Osteoblast (primary cell): ENCODE results near the gene PARVG. TPM values are rescaled to one million over a fixed set of nuclear protein-coding genes. Genes with fewer than 3 reads are reported as not detected.

Experiments
- DNase-seq: peaks from one replicate; pipeline ENCODE4 v3.0.0; 2011; ENCODE audit warnings: low spot score, mixed read lengths; ENCODE audit not compliant: insufficient read length; ENCODE audit errors: missing footprints
- H2AFZ ChIP-seq: 2 replicates; pipeline ENCODE4 v1.6.0; 2011; ENCODE audit warnings: mild to moderate bottlenecking, low read length
- H3K27ac ChIP-seq: 2 replicates; pipeline ENCODE4 v1.5.1; 2011; ENCODE audit warnings: mild to moderate bottlenecking, low read depth, low read length, moderate library complexity
- H3K27me3 ChIP-seq: 2 replicates; pipeline ENCODE4 v1.6.0; 2012; ENCODE audit warnings: mild to moderate bottlenecking, control low read depth, inconsistent platforms, low read length, moderate library complexity; ENCODE audit not compliant: insufficient read depth
- H3K36me3 ChIP-seq: 2 replicates; pipeline ENCODE4 v1.5.1; 2011; ENCODE audit warnings: mild to moderate bottlenecking, low read length, control low read depth, moderate library complexity; ENCODE audit not compliant: insufficient read depth
- H3K4me1 ChIP-seq: 2 replicates; pipeline ENCODE4 v1.5.1; 2011; ENCODE audit warnings: mild to moderate bottlenecking, low read length, control low read depth, moderate library complexity; ENCODE audit not compliant: insufficient read depth
- H3K4me2 ChIP-seq: 2 replicates; pipeline ENCODE4 v1.6.0; 2011; ENCODE audit warnings: mild to moderate bottlenecking, low read length; ENCODE audit not compliant: insufficient read depth
- H3K4me3 ChIP-seq: fragments of 200-600 bp; sonication (generic); 3 replicates; pipeline ENCODE4 v1.5.1; 2012; ENCODE audit warnings: mild to moderate bottlenecking, low read length, inconsistent platforms; ENCODE audit not compliant: insufficient read depth
- H3K79me2 ChIP-seq: 2 replicates; pipeline ENCODE4 v1.6.0; 2012; ENCODE audit warnings: mild to moderate bottlenecking, low read length, control low read depth, inconsistent platforms; ENCODE audit not compliant: insufficient read depth
- H3K9me3 ChIP-seq: 2 replicates; pipeline ENCODE4 v1.5.1; 2011; ENCODE audit warnings: low read depth, low read length, control low read depth
- H4K20me1 ChIP-seq: 2 replicates; pipeline ENCODE4 v1.6.0; 2012; ENCODE audit warnings: mild to moderate bottlenecking, low read length, control low read depth; ENCODE audit not compliant: insufficient read depth
- total RNA-seq: library from RNA; depleted of rRNA; stranded (reverse); fragments of >200 nt; gene quantifications from 2 replicates; pipeline ENCODE4 v1.2.3, GENCODE V29; 2012
- TF ChIP-seq, protein P1 (sequence below): IDR thresholded peaks from 2 replicates; pipeline ENCODE4 v1.5.1; 2011; ENCODE audit warnings: mild to moderate bottlenecking, low read depth, low read length, moderate library complexity; ENCODE audit errors: extremely low read depth

PARVG gene
- total RNA-seq, 1 donor: 1.1 TPM

DNA sequence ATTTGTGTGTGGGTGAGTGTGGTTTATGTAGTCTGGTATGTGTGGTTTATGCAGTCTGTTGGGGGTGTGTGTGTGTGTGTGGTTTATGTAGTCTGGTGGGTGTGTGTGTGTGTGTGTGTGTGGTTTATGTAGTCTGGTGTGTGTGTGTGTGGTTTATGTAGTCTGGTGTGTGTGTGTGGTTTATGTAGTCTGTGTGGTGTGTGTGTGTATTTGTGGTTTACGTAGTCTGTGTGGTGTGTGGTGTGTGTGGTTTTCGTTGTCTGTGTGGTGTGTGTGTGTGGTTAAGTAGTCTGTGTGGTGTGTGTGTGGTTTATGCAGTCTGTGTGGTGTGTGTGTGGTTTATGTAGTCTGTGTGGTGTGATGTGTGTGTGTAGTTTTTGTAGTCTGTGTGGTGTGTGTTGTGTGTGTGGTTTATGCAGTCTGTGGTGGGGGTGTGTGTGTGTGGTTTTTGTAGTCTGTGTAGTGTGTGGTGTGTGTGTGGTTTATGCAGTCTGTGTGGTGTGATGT is 26.2 kb upstream of the PARVG start:
- Histone ChIP-seq H3K4me1 (peaks cover 9% of the 10 kb centered on the region), H3K79me2 (no peaks in the 10 kb centered on the region)
- DNase-seq: no peak

DNA sequence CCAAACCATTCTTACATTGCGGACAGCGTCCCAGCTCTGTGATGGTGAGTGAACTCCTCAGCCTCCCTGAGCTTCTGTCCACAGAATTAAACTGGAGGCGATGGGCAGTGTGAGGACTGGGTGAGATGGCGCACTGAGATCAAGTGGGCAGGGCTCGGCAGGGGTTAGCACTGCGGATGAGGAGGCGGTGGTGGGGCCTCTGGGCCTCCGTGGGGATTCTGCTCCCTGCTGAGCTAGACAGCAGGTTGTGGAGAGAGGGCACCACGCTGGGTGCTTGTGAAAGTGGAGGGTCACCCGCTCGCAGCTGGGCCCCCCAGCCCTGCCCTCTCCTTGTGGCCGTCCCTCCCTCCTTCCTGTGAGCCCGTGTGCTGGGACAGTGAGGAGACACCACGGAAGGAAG is 25.6 kb upstream of the PARVG start:
- no peak for DNase-seq
- Histone ChIP-seq H3K27ac (no peak overlapping the region), H3K4me3 (no peak overlapping the region), H4K20me1 (no peaks in the 10 kb centered on the region), H3K4me1 (peaks cover 14% of the 10 kb centered on the region), H3K79me2 (no peaks in the 10 kb centered on the region), H2AFZ (no peak overlapping the region), H3K4me2 (no peak overlapping the region), H3K36me3 (no peaks in the 10 kb centered on the region), H3K27me3 (no peaks in the 10 kb centered on the region), H3K9me3 (no peaks in the 10 kb centered on the region)
- TF ChIP-seq, protein P1, sequence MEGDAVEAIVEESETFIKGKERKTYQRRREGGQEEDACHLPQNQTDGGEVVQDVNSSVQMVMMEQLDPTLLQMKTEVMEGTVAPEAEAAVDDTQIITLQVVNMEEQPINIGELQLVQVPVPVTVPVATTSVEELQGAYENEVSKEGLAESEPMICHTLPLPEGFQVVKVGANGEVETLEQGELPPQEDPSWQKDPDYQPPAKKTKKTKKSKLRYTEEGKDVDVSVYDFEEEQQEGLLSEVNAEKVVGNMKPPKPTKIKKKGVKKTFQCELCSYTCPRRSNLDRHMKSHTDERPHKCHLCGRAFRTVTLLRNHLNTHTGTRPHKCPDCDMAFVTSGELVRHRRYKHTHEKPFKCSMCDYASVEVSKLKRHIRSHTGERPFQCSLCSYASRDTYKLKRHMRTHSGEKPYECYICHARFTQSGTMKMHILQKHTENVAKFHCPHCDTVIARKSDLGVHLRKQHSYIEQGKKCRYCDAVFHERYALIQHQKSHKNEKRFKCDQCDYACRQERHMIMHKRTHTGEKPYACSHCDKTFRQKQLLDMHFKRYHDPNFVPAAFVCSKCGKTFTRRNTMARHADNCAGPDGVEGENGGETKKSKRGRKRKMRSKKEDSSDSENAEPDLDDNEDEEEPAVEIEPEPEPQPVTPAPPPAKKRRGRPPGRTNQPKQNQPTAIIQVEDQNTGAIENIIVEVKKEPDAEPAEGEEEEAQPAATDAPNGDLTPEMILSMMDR: no peak

More for the DNA sequence above, 26.2 kb upstream of the PARVG start:
- TF ChIP-seq, protein P1: no peak
- no peak overlapping the region for H2AFZ ChIP-seq
- no peak overlapping the region for H3K4me2 ChIP-seq
- H3K4me3 ChIP-seq: no peak overlapping the region
- no peak overlapping the region for H3K27ac ChIP-seq
- H3K9me3 ChIP-seq: no peaks in the 10 kb centered on the region
- H3K36me3 ChIP-seq: no peaks in the 10 kb centered on the region
- H3K27me3 ChIP-seq: no peaks in the 10 kb centered on the region
- H4K20me1 ChIP-seq: no peaks in the 10 kb centered on the region

DNA sequence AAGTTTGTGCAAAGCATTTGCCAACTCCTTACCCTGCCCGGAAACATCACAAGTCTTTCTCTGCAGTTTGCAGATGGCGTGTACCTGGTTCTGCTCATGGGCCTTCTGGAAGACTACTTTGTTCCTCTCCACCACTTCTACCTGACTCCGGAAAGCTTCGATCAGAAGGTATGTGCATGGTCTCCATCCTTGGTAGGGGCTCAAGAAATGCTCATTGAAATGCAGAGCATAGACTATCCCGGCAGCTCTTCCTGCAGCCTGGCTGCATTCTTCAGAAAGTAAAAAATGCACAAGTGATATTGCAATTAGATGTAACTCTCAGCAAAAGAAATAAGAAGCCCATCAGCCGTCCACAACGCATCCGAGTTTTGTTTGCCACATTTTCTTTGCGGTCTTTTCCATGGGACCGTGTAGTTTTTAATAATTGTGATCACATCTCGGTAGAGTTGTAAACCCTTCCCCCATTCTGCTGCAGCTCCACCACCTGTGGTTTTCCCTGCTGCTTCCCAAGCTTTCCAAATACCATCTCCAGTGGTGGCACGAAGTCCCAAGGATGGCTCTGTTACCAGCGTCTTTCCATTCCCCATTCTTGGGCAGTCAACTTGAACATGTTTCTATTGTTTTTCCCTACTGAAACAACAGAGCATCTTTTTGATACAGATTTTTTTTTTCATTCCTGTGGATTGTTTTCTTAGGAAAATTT is 22.7 kb upstream of the PARVG start:
- no peak overlapping the region for H3K4me2 ChIP-seq
- TF ChIP-seq, protein P1: no peak
- no peaks in the 10 kb centered on the region for H4K20me1 ChIP-seq
- H3K4me3 ChIP-seq: no peak overlapping the region
- no peaks in the 10 kb centered on the region for H3K9me3 ChIP-seq
- H3K27ac ChIP-seq: no peak overlapping the region
- DNase-seq: no peak
- no peaks in the 10 kb centered on the region for H3K27me3 ChIP-seq
- peaks cover 9% of the 10 kb centered on the region for H3K4me1 ChIP-seq
- no peaks in the 10 kb centered on the region for H3K79me2 ChIP-seq
- H3K36me3 ChIP-seq: no peaks in the 10 kb centered on the region
- no peak overlapping the region for H2AFZ ChIP-seq

DNA sequence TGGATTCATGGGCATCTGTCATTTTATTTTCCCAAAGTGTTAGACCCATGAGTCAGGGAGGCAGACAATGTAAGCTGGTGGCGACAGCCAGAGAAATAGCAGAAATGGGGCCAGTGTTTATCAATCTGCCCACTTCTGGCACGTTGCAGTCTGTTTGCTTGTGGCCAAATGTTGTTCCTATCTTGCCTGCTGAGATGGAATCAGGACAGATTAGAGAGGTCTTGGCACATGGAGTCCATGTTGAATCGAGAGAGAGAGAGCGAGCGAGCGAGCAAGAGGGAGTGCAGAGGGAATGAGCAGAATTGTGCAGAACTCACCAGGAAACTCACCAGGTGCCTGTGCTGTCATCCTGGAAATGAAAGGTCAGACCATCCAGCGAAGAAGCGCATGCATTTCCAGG is 21.9 kb upstream of the PARVG start:
- no peaks in the 10 kb centered on the region for H3K9me3 ChIP-seq
- H3K79me2 ChIP-seq: no peaks in the 10 kb centered on the region
- H3K4me1 ChIP-seq: peaks cover 9% of the 10 kb centered on the region
- H3K4me3 ChIP-seq: no peak overlapping the region
- TF ChIP-seq, protein P1: no peak
- no peak overlapping the region for H2AFZ ChIP-seq
- no peak overlapping the region for H3K27ac ChIP-seq
- DNase-seq: no peak
- no peak overlapping the region for H3K4me2 ChIP-seq
- H3K36me3 ChIP-seq: no peaks in the 10 kb centered on the region
- H3K27me3 ChIP-seq: no peaks in the 10 kb centered on the region
- H4K20me1 ChIP-seq: no peaks in the 10 kb centered on the region
